ENCODE measurements around the gene ZNF784. TPM values are rescaled to one million over a fixed set of nuclear protein-coding genes. Genes with fewer than 3 reads are reported as not detected.

Gene ZNF784
- total RNA-seq, 4 donors from 2014 or later, result 1.5 to 6.9 (median 1.9) TPM

DNA sequence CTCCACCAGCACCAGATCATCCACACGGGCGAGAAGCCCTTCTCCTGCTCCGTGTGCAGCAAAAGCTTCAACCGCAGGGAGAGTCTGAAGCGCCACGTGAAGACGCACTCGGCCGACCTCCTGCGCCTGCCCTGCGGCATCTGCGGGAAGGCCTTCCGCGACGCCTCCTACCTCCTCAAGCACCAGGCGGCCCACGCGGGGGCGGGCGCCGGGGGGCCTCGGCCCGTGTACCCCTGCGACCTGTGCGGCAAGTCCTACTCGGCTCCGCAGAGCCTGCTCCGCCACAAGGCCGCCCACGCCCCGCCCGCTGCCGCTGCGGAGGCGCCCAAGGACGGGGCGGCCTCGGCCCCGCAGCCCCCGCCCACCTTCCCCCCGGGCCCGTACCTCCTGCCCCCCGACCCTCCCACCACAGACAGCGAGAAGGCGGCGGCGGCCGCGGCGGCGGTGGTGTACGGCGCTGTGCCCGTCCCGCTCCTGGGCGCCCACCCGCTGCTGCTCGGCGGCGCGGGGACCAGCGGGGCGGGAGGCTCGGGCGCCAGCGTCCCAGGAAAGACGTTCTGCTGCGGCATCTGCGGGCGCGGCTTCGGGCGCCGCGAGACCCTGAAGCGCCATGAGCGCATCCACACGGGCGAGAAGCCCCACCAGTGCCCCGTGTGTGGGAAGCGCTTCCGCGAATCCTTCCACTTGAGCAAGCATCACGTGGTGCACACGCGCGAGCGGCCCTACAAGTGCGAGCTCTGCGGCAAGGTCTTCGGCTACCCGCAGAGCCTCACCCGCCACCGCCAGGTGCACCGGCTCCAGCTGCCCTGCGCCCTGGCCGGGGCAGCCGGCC, 9.4 kb downstream of the ZNF784 start:
- Histone ChIP-seq H3K4me3 (no peak overlapping the region), H3K9me3 (no peaks in the 10 kb centered on the region), H3K36me3 (peaks cover 0 to 66% (median 6%) of the 10 kb centered on the region in 3 donors), H3K4me1 (peaks cover 0 to 21% (median 0%) of the 10 kb centered on the region in 4 donors), H3K27me3 (no peaks in the 10 kb centered on the region), H3K27ac (no peak overlapping the region)
- DNase-seq (ENCODE audit: low spot score in 2 of 2), result no peak
- 95 to 96% methylated on average over 84 to 98 of the region's 98 CpGs for WGBS, 2 donors
- TF ChIP-seq, protein P1, sequence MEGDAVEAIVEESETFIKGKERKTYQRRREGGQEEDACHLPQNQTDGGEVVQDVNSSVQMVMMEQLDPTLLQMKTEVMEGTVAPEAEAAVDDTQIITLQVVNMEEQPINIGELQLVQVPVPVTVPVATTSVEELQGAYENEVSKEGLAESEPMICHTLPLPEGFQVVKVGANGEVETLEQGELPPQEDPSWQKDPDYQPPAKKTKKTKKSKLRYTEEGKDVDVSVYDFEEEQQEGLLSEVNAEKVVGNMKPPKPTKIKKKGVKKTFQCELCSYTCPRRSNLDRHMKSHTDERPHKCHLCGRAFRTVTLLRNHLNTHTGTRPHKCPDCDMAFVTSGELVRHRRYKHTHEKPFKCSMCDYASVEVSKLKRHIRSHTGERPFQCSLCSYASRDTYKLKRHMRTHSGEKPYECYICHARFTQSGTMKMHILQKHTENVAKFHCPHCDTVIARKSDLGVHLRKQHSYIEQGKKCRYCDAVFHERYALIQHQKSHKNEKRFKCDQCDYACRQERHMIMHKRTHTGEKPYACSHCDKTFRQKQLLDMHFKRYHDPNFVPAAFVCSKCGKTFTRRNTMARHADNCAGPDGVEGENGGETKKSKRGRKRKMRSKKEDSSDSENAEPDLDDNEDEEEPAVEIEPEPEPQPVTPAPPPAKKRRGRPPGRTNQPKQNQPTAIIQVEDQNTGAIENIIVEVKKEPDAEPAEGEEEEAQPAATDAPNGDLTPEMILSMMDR (IDR thresholded peaks at IDR 0.05), result no peak
- TF ChIP-seq POLR2A (IDR thresholded peaks at IDR 0.05) (no peak), EP300 (IDR thresholded peaks at IDR 0.05) (no peak)

- WGBS, 2 donors, result 92 to 95% methylated on average over 46 to 56 of the region's 75 CpGs
- Histone ChIP-seq H3K36me3 (peaks cover 0 to 74% (median 6%) of the 10 kb centered on the region in 3 donors), H3K4me1 (peaks cover 0 to 21% (median 0%) of the 10 kb centered on the region in 4 donors), H3K4me3 (no peak overlapping the region), H3K9me3 (no peaks in the 10 kb centered on the region), H3K27ac (no peak overlapping the region), H3K27me3 (no peaks in the 10 kb centered on the region)
- no peak for DNase-seq (ENCODE audit: low spot score in 2 of 2)
- TF ChIP-seq POLR2A (IDR thresholded peaks at IDR 0.05) (no peak), EP300 (IDR thresholded peaks at IDR 0.05) (no peak)
- TF ChIP-seq, protein P1 (IDR thresholded peaks at IDR 0.05), result no peak
Observed at GRCh38 chr19:55613930-55614710, 10.2 kb downstream of the ZNF784 start.

DNA sequence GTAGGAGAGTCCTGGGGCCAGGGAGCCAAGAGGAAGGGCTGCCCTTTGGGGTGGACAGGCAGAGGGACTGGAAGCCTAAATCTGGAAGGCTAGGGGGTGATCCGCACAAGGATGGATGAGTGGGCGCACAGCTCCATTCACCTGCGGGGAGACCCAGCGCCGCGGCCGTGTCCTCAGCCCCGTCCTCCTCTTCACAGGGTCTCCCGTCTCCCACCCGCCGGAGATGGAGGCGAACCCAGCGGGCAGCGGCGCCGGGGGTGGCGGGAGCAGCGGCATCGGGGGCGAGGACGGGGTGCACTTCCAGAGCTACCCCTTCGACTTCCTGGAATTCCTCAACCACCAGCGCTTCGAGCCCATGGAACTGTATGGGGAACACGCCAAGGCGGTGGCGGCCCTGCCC, 11.0 kb downstream of the ZNF784 start:
- H3K9me3 ChIP-seq, result no peaks in the 10 kb centered on the region
- H3K27me3 ChIP-seq, result no peaks in the 10 kb centered on the region
- H3K4me1 ChIP-seq, result peaks cover 0 to 23% (median 0%) of the 10 kb centered on the region in 4 donors
- TF ChIP-seq, protein P1 (IDR thresholded peaks at IDR 0.05), result no peak
- TF ChIP-seq EP300 (IDR thresholded peaks at IDR 0.05) (no peak), POLR2A (IDR thresholded peaks at IDR 0.05) (no peak)
- no peak overlapping the region for H3K27ac ChIP-seq
- 89 to 92% methylated on average over 26 to 27 of the region's 27 CpGs for whole genome bisulfite sequencing, 2 donors
- DNase-seq (ENCODE audit: low spot score in 2 of 2), result no peak
- no peak overlapping the region for H3K4me3 ChIP-seq
- H3K36me3 ChIP-seq, result peaks cover 0 to 78% (median 6%) of the 10 kb centered on the region in 3 donors

GRCh38 chr19:55611983-55612645, 12.3 kb downstream of the ZNF784 start:
- Histone ChIP-seq H3K36me3 (peaks cover 0 to 67% (median 6%) of the 10 kb centered on the region in 3 donors), H3K27ac (no peak overlapping the region), H3K9me3 (no peaks in the 10 kb centered on the region), H3K4me1 (peaks cover 0 to 36% (median 0%) of the 10 kb centered on the region in 4 donors), H3K4me3 (no peak overlapping the region), H3K27me3 (no peaks in the 10 kb centered on the region)
- 86 to 87% methylated on average over 3 of the region's 3 CpGs for WGBS, 2 donors
- TF ChIP-seq POLR2A (IDR thresholded peaks at IDR 0.05) (no peak), EP300 (IDR thresholded peaks at IDR 0.05) (no peak)
- TF ChIP-seq, protein P1 (IDR thresholded peaks at IDR 0.05), result no peak
- no peak for DNase-seq (ENCODE audit: low spot score in 2 of 2)

Data from tibial nerve (tissue), 4 donors.